ENCODE data around the gene CBX4. TPM values are rescaled to one million over a fixed set of nuclear protein-coding genes. Genes with fewer than 3 reads are reported as not detected.

The CBX4 gene
- total and polyA plus RNA-seq, 2 donors (not counting 1 experiment from before 2014, with no cell fraction given), result 5.4 to 13.4 TPM

- peak within 1 kb of the TSS; percentile 76 for H2AFZ ChIP-seq (ENCODE audit: low read length)
- no peaks in the 10 kb centered on the region for H3K79me2 ChIP-seq (ENCODE audit: control insufficient read depth, insufficient read depth, low read length)
- H3K9me3 ChIP-seq (ENCODE audit: control insufficient read depth, insufficient read depth, low read depth, low read length), result no peaks in the 10 kb centered on the region
- peak within 1 kb of the TSS; percentile 62 to 73 (median 71) for H3K4me3 ChIP-seq (replicated peaks in 1 of 4; ENCODE audit: control extremely low read depth in 1 of 4, insufficient read depth in 1 of 4, low read depth in 3 of 4, low read length in 4 of 4)
- H3K4me2 ChIP-seq (ENCODE audit: extremely low read depth, insufficient read depth, low read length), result peak within 1 kb of the TSS; percentile 98
- peak within 1 kb of the TSS; percentile 86 for H3K27ac ChIP-seq (ENCODE audit: insufficient read depth, low read length)
- H3K27me3 ChIP-seq (ENCODE audit: control insufficient read depth, insufficient read depth, low read length), result peaks cover 46% of the 10 kb centered on the region
- TF ChIP-seq CTCF (conservative IDR thresholded peaks at IDR 0.05 in 1 of 2, IDR thresholded peaks at IDR 0.05 in 1 of 2; ENCODE audit: low read depth in 1 of 2, low read length in 2 of 2) (no peak), EZH2 (IDR thresholded peaks at IDR 0.05; ENCODE audit: low read length, missing control alignments) (no peak)
- peaks cover 6% of the 10 kb centered on the region for H3K36me3 ChIP-seq (ENCODE audit: control insufficient read depth, insufficient read depth, low read length)
- H3K9ac ChIP-seq (ENCODE audit: insufficient read depth, low read length), result peak within 1 kb of the TSS; percentile 91
- no peaks in the 10 kb centered on the region for H4K20me1 ChIP-seq (ENCODE audit: control insufficient read depth, extremely low read depth, insufficient read depth, low read length)
- H3K4me1 ChIP-seq (ENCODE audit: control insufficient read depth, extremely low read depth, insufficient read depth, low read length), result peaks cover 13% of the 10 kb centered on the region
- DNase-seq (ENCODE audit: low read depth in 2 of 2), result peak; percentile 98 to 99
Measured at GRCh38 chr17:79796763-79797491, 42.3 kb downstream of the CBX4 start, which contains the start of gene CBX8. Gene CBX8, minus strand, starts transcription at chr17:79797077. Its CDS starts 79 bp downstream, at chr17:79796998.

- peaks cover 6% of the 10 kb centered on the region for H3K36me3 ChIP-seq (ENCODE audit: control insufficient read depth, insufficient read depth, low read length)
- no peaks in the 10 kb centered on the region for H3K9me3 ChIP-seq (ENCODE audit: control insufficient read depth, insufficient read depth, low read depth, low read length)
- H3K27ac ChIP-seq (ENCODE audit: insufficient read depth, low read length), result peak overlapping the region; percentile 86
- DNase-seq (ENCODE audit: low read depth in 2 of 2), result no peak
- peak overlapping the region; percentile 91 for H3K9ac ChIP-seq (ENCODE audit: insufficient read depth, low read length)
- H3K27me3 ChIP-seq (ENCODE audit: control insufficient read depth, insufficient read depth, low read length), result peaks cover 46% of the 10 kb centered on the region
- H2AFZ ChIP-seq (ENCODE audit: low read length), result no peak overlapping the region
- TF ChIP-seq EZH2 (IDR thresholded peaks at IDR 0.05; ENCODE audit: low read length, missing control alignments), result no peak
- no peak for TF ChIP-seq CTCF (conservative IDR thresholded peaks at IDR 0.05 in 1 of 2, IDR thresholded peaks at IDR 0.05 in 1 of 2; ENCODE audit: low read depth in 1 of 2, low read length in 2 of 2)
- H3K79me2 ChIP-seq (ENCODE audit: control insufficient read depth, insufficient read depth, low read length), result no peaks in the 10 kb centered on the region
- H3K4me1 ChIP-seq (ENCODE audit: control insufficient read depth, extremely low read depth, insufficient read depth, low read length), result peaks cover 13% of the 10 kb centered on the region
- H3K4me2 ChIP-seq (ENCODE audit: extremely low read depth, insufficient read depth, low read length), result peak overlapping the region; percentile 98
- no peaks in the 10 kb centered on the region for H4K20me1 ChIP-seq (ENCODE audit: control insufficient read depth, extremely low read depth, insufficient read depth, low read length)
- peak overlapping the region; percentile 62 to 73 (median 71) for H3K4me3 ChIP-seq (replicated peaks in 1 of 4; ENCODE audit: control extremely low read depth in 1 of 4, insufficient read depth in 1 of 4, low read depth in 3 of 4, low read length in 4 of 4)
Measured at GRCh38 chr17:79796444-79796762, 42.8 kb downstream of the CBX4 start.

GRCh38 chr17:79795795-79796443, 43.3 kb downstream of the CBX4 start:
- no peak for TF ChIP-seq EZH2 (IDR thresholded peaks at IDR 0.05; ENCODE audit: low read length, missing control alignments)
- no peak for TF ChIP-seq CTCF (conservative IDR thresholded peaks at IDR 0.05 in 1 of 2, IDR thresholded peaks at IDR 0.05 in 1 of 2; ENCODE audit: low read depth in 1 of 2, low read length in 2 of 2)
- no peaks in the 10 kb centered on the region for H4K20me1 ChIP-seq (ENCODE audit: control insufficient read depth, extremely low read depth, insufficient read depth, low read length)
- peaks cover 6% of the 10 kb centered on the region for H3K36me3 ChIP-seq (ENCODE audit: control insufficient read depth, insufficient read depth, low read length)
- H3K4me1 ChIP-seq (ENCODE audit: control insufficient read depth, extremely low read depth, insufficient read depth, low read length), result peaks cover 13% of the 10 kb centered on the region
- H3K4me3 ChIP-seq (replicated peaks in 1 of 4; ENCODE audit: control extremely low read depth in 1 of 4, insufficient read depth in 1 of 4, low read depth in 3 of 4, low read length in 4 of 4), result peak overlapping the region; percentile 62 to 73 (median 71)
- peaks cover 46% of the 10 kb centered on the region for H3K27me3 ChIP-seq (ENCODE audit: control insufficient read depth, insufficient read depth, low read length)
- H3K79me2 ChIP-seq (ENCODE audit: control insufficient read depth, insufficient read depth, low read length), result no peaks in the 10 kb centered on the region
- no peak for DNase-seq (ENCODE audit: low read depth in 2 of 2)
- H3K9me3 ChIP-seq (ENCODE audit: control insufficient read depth, insufficient read depth, low read depth, low read length), result no peaks in the 10 kb centered on the region
- H3K9ac ChIP-seq (ENCODE audit: insufficient read depth, low read length), result no peak overlapping the region
- peak overlapping the region; percentile 98 for H3K4me2 ChIP-seq (ENCODE audit: extremely low read depth, insufficient read depth, low read length)
- no peak overlapping the region for H2AFZ ChIP-seq (ENCODE audit: low read length)
- no peak overlapping the region for H3K27ac ChIP-seq (ENCODE audit: insufficient read depth, low read length)

All from fibroblast of lung (primary cell).